SIG-M5 treated with dmso at 0.1 percent for 504 hours (cell line): Measurements from ENCODE around the gene CNTNAP5.
A peak's percentile ranks its signal among the peaks of the same experiment; 100 is the strongest.

ENCODE experiments used
- DNase-seq: peaks from one replicate; lab custom pipeline; 2025; ENCODE audit not compliant: unreplicated experiment; lab: John Stamatoyannopoulos, UW

Gene CNTNAP5

DNA sequence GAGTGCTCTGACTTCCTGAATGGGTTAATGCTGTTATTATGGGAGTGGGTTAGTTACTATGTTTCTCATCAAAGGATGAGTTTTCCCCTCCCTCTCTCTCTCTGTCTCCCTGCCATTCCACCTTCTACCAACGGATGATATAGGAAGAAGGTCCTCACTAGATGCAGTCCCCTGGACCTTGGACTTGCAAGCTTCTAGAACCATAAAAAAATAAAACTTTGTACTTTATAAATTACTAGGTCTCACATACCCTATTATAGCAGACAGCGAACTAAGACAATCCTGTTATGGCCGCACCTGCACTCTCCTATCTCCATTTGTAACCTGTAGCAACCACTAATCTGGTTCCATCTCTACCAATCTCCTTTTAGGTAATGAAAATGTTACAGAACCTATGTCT, 564.9 kb downstream of the CNTNAP5 start:
- no peak for DNase-seq

DNA sequence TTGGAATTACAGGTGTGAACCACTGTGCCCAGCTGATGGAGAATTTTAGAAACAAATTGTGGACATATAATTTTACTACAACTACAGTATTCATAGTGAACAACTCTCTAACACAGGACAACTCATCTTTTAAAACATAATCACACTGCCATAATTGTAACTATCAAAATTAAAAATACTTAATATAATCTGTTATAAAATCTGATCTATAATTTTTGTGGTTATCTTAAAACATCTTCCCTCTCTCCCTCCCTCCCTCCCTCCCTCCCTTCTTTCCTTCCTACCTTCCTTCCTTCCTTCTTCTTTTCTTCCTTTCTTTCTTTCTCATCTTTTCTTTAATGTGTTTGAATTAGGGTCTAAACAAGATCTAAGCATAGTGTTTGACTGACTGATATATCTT, 577.7 kb downstream of the CNTNAP5 start:
- no peak for DNase-seq

DNA sequence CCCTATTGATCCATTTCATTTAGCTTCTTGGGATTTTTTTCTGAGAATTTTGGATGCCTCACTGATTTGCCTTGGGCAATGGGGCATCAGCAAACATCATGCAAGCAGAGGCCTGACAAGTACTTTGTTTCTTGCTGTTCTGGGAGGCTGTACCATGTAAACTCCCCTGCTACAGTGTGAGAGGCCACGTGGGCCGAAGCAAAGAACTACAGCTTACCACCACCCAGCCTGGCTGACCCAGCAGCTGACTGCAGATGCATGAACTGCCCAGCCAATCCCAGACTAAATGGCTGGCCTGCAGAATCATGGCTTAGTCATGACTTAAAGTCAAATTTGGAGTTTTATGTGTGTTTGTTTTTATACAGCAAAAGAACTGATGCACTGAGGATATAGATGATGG, 579.9 kb downstream of the CNTNAP5 start:
- DNase-seq: no peak

DNA sequence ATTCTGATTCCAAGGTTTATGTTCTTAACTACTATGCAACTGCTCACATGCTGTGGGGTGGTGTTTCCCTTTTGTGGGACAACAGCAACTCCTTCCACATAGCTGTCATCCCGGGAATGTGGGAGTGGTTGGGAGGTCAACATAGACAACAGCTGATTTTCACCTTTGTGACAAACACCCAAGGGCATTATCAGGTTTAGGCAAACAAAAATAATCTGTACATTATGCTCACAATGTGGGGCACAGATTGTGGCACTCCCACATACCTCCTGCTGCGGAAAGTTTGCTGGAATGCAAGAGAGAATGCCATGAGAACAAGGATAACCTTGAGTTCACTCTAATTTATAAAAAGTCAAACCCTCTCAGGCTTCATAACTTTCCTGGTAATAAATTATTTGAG, 582.6 kb downstream of the CNTNAP5 start:
- DNase-seq: no peak

DNA sequence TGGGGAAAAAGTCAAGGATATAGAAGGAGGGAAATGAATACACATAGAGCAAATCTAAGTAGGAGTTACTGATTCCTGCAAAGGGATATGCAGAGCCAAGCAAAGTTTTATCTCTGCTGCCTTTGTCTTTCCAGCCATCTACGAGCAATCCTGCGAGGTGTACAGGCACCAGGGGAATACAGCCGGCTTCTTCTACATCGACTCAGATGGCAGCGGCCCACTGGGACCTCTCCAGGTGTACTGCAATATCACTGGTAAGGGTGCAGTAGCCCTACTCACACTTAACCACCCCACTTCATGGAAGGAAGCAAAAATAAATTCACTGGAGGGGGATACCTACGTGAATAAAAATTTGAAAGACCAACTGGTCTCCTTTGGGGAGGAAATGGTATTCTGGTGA, 584.6 kb downstream of the CNTNAP5 start:
- no peak for DNase-seq

DNA sequence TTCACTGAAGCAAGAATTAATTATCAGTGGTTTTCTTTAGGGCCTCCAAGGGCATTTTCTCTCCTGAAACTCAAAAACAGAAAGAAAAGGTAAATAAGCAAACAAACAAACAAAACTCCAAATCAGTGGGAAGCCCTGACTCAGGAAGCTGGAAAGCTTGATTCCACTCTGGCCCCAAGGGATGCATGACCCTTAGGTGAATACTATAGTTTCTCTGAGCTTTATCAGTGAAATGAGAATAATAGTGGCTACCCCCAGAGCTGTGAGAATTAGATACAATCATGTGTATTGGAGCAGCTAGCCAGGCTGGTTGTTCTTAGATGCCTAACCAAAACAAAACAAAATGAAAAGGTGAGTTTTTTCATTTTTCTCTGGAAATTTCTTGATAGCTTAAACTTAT, 585.1 kb downstream of the CNTNAP5 start:
- DNase-seq: no peak

DNA sequence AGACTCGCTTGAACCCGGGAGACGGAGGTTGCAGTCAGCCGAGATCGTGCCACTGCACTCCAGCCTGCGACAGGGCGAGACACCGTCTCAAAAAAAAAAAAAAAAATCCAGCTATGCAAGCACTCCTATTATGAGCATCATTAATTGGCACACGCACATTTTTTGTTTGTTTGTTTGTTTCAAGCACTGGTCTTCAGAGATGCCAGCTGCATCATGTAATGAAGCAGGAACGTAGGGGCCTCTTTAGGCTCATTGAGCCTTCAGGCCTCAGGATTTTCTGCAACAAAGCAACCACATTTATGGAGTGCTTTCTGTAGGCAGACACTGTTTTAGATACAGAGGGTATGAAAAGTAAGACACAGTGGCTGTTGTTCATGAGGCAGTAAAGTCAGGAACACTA, 585.8 kb downstream of the CNTNAP5 start:
- no peak for DNase-seq

DNA sequence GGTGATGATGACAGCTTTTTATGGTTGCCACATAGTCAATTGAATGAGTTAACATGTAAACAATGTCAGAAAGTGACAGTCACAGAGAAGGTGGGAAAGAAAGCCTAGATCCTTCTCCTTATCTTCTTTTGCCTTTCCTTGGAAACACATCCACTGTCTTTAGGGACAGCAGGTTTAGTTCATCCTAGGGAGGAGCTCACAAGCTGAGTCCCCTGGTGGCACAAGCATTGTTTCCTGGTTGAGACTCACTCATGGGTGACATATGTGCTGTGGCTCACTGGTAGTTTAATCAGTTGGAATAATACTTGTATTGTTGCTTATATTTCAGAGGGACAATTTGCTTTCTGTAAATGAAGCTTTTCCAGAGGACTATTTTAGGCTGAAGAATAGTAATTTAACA, 598.5 kb downstream of the CNTNAP5 start:
- no peak for DNase-seq

DNA sequence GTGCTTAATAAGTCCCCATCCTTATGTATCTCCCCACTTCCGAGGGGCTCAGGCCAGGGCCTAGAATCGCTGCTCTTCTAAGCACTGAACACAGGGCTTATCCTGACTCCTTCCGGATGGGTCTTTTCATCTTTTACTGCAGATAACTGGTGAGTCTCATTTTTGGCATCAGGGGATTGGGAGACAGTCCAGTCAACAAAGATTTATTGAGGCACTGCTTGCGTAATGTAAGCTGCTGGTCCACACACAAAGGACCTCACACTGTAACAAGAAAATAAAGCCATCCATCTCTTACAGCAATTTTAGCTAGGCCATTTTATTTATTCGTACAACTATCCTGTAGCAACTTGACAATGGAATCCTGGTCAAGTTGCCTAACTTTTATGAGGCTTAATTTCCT, 600.5 kb downstream of the CNTNAP5 start:
- no peak for DNase-seq

DNA sequence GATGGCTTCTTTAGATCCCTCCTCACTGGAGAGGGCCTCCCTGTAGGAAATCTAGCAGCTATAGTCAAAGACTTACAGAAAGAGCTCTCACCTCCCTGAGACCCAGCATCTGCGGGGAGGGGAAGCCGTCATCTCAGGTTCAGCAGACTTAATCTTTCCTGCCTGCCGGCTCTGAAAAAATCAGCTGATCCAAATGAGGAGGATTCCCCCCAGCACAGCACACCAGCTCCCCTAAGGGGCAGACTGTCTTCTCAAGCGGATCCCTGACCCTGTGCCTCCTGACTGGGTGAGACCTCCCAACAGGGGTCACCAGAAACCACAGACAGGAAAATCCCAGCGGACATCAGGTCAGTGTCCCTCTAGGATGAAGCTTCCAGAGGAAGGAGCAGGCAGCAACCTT, 601.9 kb downstream of the CNTNAP5 start:
- DNase-seq: no peak

DNA sequence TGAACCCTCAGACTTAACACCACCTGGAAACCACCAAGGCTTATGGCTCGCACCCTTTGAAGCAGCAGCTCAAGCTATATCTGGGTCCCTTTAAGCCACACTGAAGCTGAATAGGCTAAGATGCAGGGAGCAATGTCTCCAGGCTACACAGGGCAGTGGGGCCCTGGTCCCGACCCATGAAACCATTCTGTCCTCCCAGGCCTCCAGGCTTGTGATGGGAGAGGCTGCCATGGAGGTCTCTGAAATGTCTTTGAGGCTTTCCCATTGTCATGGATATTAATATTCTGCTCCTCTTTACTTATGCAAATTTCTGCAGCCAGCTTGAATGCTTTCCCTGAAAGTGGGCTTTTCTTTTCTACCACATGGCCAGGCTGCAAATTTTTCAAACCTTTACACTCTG, 608.7 kb downstream of the CNTNAP5 start:
- no peak for DNase-seq

DNA sequence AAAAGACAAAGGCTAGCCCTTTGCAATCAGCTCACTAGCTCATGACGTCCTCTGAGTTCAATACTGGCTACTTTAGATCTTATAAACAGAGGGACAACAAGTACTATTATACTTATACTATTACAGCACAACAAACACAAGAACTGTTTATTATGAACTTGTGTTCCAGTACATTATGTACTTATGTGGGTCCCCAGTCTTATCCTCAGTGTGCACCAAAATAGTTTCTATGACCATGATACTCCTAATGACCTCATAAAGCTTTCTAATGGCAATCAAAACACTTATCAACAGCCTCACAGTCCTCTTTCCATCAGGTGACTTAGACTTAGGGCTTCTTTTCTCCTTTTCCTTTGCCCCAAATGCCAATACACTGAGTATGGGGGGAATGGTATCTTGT, 614.4 kb downstream of the CNTNAP5 start:
- no peak for DNase-seq

DNA sequence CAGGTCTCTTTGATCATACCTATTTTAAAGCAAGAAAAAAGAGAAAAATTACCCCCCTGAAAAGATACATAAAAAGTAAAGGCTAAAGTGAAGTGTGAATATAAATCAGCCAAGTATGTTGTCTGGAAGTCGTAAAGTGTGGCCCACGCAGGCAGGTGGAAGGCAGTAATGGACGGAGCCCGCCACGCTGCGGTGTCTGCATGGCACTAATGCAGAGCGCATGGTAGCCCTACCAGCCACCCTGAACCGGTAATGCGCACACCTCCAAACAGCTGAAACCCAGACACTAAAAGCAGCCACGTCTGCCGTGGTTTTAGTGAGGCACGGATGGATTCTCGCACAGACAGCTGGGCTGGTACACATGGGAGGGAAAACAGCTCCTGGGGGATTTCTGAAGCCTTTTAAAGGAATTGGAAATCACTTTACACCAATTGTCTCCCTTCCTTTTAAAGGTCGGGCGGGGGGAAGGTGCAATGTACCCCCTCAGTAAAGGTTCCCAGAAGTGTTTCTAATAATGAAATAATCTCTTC, 615.2 kb downstream of the CNTNAP5 start:
- no peak for DNase-seq

DNA sequence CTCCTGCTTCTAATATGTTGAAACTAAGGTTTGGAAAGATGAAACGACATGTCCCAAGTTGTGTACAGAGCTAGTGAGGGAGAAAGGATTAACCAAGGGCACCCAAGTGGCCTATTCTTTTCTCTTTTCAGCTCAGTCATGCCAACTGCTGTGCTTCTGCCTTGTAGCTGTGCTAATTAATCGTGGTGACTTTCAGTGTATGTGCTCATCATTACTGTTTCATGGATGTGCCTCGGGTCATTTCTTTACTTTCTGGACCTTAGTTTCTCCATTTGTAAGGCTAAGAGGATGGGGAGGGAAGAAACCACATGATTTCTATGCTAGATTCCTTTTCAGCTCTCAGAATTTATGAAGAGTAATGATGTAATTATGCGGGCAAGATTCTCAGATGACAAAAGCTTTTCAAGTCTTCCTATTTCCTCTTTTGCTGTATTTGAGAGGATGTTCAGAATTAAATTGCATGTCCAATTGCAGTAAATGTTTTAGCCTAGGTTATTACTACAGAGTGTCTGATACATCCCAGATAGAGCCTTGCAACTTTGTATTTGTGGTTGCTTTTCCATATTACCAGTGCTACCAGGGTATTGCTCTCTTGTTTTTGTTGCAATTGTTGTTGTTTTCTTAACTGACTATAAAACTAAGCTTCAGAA, 621.2 kb downstream of the CNTNAP5 start:
- peak; percentile 1 for DNase-seq

DNA sequence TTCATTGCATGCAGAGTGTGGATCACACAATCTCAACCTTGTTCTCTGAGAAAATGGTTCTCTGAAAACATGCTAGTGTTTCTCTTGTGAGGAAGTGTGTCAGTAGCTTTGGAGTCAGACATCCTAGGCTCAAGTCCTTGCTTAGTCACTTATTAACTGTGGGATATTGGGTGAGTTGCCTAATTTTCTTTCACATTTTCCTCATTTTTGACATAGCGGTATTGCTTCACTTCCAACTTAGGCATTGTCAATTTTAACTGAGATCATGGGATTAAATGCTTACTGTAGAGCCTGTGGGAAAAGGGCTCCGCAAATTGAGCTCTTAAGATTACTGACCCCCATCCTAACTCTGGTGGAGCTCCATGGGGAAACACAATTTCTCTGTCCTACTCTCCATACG, 622.2 kb downstream of the CNTNAP5 start:
- no peak for DNase-seq

DNA sequence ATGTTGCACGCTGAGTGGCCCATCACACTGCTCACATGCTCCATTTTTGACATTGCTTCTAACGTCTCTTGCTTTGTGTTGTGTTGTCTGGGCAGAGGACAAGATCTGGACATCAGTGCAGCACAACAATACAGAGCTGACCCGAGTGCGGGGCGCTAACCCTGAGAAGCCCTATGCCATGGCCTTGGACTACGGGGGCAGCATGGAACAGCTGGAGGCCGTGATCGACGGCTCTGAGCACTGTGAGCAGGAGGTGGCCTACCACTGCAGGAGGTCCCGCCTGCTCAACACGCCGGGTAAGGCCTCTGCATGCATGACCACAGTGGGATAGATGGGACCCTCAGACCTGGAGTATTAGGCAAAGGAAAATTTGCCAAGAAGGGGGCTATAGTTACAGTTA, 622.6 kb downstream of the CNTNAP5 start:
- DNase-seq: no peak

DNA sequence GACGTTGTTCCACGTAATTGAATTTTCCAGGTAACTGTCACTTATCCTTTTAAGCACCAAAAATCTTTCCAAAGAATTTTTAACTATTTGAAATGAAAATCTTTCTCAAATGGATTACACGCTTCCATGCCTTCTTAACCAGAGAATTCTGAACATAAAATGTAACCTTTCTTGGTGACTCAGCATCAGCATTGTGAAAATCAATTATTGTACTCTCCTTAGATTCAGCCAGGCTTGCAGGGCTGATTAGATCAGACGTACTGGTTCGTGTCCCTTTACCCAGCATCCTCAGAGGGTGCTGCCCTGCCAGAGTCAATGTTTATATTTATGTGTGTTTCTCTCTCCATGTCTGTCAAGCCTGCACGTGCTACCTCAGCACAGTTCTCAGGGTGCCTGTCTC, 623.9 kb downstream of the CNTNAP5 start:
- DNase-seq: no peak

DNA sequence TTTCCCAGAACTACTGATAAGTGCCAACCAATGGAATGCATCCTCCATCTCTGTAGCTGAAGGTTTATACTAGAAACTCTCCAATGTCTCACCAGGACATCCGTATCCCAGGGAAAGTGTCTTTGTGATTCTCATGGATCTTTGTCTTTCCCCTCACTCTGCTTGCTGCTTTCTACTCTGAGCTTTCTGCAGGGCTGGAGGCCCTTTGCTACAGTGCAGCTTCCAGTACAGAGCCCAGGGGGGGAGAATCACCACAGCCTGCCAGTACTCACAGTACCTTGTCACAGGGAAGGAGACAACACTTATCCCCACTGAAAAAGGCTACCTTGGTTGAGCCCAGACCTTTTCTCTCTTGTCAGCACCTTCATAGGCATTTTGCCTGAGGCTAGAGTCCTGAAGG, 627.0 kb downstream of the CNTNAP5 start:
- no peak for DNase-seq

DNA sequence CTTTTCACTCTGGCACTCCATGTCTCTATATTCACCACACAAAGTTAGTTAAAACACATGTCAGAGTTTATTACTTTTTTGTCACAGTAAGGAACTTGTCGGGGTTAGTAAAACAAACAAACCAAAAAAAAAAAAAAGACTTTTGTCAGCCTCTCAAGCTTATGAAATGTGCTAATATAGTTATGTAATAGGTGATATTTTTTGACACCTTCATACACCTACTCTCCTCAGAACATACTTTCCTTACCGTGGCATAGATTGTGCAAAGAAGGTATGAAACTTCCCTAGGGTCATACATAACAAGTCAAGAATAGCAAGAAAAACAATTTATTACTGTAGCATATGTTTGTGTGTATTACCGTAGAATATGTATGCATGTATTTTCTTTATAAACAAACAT, 633.3 kb downstream of the CNTNAP5 start:
- DNase-seq: no peak

DNA sequence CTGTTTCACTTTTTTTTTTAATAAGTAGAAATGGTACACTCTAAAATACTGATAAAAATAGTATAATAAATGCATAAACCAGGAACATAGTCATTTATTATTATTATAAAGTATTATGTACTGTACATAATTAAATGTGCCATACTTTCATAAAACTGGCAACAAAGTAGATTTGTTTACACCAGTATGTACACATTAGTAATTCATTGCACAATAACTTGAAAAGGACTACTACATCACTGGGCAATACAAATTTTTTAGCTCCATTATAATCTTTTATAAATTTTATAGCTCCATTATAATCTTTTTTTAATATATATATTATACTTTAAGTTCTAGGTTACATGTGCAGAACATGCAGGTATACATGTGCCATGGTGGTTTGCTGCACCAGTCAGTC, 636.5 kb downstream of the CNTNAP5 start:
- DNase-seq: no peak

DNA sequence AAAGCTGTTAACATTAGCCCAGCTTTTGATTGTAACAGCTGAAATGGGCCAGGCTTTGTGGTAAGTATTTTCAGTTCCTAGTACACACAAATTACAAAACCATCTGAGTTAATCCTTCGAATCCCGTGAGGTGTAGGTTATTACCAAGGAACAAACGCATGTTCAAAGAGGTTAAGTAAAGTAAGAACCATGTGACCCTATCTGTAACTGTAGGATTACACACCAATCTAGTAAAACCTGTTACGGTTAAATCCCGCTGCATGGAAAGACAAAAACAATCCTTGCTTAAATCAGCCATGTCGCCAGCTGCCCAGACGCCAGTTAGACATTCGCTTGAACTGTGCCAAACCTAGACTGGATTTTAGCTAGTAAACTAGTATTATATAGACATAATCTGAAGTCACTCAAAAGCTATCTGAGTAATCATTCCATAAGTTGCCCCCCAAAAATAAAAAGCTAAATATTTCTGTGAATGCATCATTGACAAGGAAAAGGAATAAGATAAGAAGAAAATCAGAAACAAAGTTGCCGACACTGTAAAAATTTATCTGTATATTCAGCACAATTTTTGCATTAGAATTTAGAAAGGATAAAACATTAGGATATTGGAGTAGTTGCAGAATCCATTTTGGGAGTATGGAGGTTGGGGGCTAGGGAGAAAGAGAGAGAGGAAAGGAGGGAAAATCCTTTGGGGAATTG, 638.0 kb downstream of the CNTNAP5 start:
- DNase-seq: no peak

DNA sequence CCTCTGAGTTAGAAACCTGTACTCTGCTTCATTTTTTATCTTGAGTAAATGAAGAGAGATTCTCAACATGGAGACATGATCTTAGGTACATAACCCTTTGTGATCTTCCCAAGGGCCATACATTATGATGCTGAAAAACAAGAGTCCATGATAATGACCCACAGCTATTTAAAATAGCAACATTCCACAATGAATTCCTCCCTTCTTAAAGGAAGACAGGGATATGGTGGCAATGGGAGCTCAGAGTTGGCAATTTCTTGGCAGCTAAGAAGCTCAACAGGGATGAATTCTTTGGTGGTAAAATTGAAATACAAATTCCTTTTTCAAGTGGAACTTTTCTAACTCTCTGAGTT, 638.5 kb downstream of the CNTNAP5 start:
- DNase-seq: no peak

DNA sequence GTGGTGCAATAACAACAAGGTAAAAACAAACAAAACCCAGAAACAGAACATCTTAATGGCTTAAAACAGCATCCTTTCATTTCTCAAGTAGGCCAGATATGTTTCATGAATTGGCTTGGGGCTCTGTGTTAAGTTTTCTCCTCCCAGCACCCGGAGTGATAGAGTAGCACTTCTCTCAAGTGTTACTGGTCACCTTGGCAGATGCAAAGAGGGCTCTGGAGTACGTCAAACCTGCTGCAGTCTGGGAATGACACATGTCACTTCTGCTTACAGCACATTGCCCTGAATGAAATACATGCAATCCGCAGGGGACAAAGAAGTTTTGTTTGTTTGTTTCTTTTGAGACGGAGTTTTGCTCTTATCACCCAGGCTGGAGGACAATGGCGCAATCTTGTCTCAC, 639.3 kb downstream of the CNTNAP5 start:
- DNase-seq: no peak
